K562 (cell line): ENCODE data around the gene SNPH. TPM values are rescaled to one million over a fixed set of nuclear protein-coding genes. Genes with fewer than 3 reads are reported as not detected.
A peak's percentile ranks its signal among the peaks of the same experiment; 100 is the strongest.

Source experiments
- EGR1 ChIP-seq: fragments of 450-650 bp; conservative IDR thresholded peaks from 2 replicates; pipeline ENCODE4 v1.6.1; 2017; ENCODE audit warnings: mild to moderate bottlenecking
- FOS ChIP-seq: IDR thresholded peaks from 3 replicates; pipeline ENCODE4 v1.6.1; 2011; ENCODE audit not compliant: insufficient read length; ENCODE audit errors: extremely low read depth
- HSF4 ChIP-seq: fragments of 250-450 bp; sonication (Bioruptor Pico); IDR thresholded peaks from 2 replicates; pipeline ENCODE4 v2.1.2; 2022; ENCODE audit warnings: mild to moderate bottlenecking, moderate library complexity, borderline replicate concordance
- JUNB ChIP-seq: fragments of 450-650 bp; formaldehyde crosslinking; conservative IDR thresholded peaks from 2 replicates; pipeline ENCODE4 v1.4.0; 2020; ENCODE audit warnings: mild to moderate bottlenecking
- KLF10 ChIP-seq: fragments of 250-450 bp; sonication (Bioruptor Pico); IDR thresholded peaks from 2 replicates; pipeline ENCODE4 v1.6.1; 2021; ENCODE audit warnings: matching md5 sums
- MCM7 ChIP-seq, 2 experiments: fragments of 450-650 bp; IDR thresholded peaks; 2 replicates each; pipeline ENCODE4 v1.6.1; 2016 to 2018
- MLLT1 ChIP-seq, 2 experiments: fragments of 450-650 bp; IDR thresholded peaks; 2 replicates each; pipeline ENCODE4 v1.6.1; 2016
- MTA1 ChIP-seq: fragments of 450-650 bp; IDR thresholded peaks from 2 replicates; pipeline ENCODE4 v1.6.1; 2017; ENCODE audit warnings: borderline replicate concordance
- MXI1 ChIP-seq: IDR thresholded peaks from 2 replicates; pipeline ENCODE4 v1.6.1; 2011; ENCODE audit warnings: low read depth, mild to moderate bottlenecking, improper control_type of control experiment, low read length
- NRF1 ChIP-seq, 2 experiments: fragments of 450-650 bp; IDR thresholded peaks in 1 of 2; conservative IDR thresholded peaks in 1 of 2; 2 replicates each; pipeline ENCODE4 v1.6.1; 2014; ENCODE audit warnings: mild to moderate bottlenecking in 2 of 2
- POLR2B ChIP-seq: fragments of 450-650 bp; IDR thresholded peaks from 2 replicates; pipeline ENCODE4 v1.6.1; 2018; ENCODE audit warnings: low read depth; ENCODE audit not compliant: partially characterized antibody
- RBM34 ChIP-seq: fragments of 200-400 bp; formaldehyde crosslinking; IDR thresholded peaks from 2 replicates; pipeline ENCODE4 v1.6.1; 2018; ENCODE audit warnings: low read length, borderline replicate concordance; ENCODE audit not compliant: insufficient read depth
- RFX1 ChIP-seq: fragments of 450-650 bp; IDR thresholded peaks from 2 replicates; pipeline ENCODE4 v1.6.1; 2016; ENCODE audit warnings: mild to moderate bottlenecking, moderate library complexity
- SETDB1 ChIP-seq: IDR thresholded peaks from one replicate; pipeline ENCODE4 v1.6.1; 2012; ENCODE audit warnings: low read length, control low read depth, inconsistent platforms
- SMAD2 ChIP-seq: fragments of 150-350 bp; IDR thresholded peaks from 2 replicates; pipeline ENCODE4 v1.6.1; 2014; ENCODE audit warnings: low read depth, mild to moderate bottlenecking, low read length
- TAF15 ChIP-seq: fragments of 200-400 bp; formaldehyde crosslinking; IDR thresholded peaks from 2 replicates; pipeline ENCODE4 v1.6.1; 2017; ENCODE audit warnings: mild to moderate bottlenecking, low read depth, low read length, moderate library complexity
- TCF3 ChIP-seq: sonication (generic); formaldehyde crosslinking; IDR thresholded peaks from 2 replicates; pipeline ENCODE4 v1.4.0; 2020; ENCODE audit warnings: mild to moderate bottlenecking, missing genetic modification reagents
- VEZF1 ChIP-seq: fragments of 200-800 bp; sonication (Bioruptor generic); IDR thresholded peaks from 2 replicates; pipeline ENCODE4 v1.6.1; 2017; ENCODE audit warnings: missing genetic modification characterization, missing compliant biosample characterization
- ZBTB7A ChIP-seq: IDR thresholded peaks from 2 replicates; pipeline ENCODE4 v1.6.1; 2011; ENCODE audit warnings: low read depth, mild to moderate bottlenecking, low read length, moderate library complexity, borderline replicate concordance; ENCODE audit not compliant: control insufficient read depth
- ZNF121 ChIP-seq: sonication (generic); formaldehyde crosslinking; conservative IDR thresholded peaks from 2 replicates; pipeline ENCODE4 v1.8.0; 2022; ENCODE audit warnings: missing genetic modification reagents
- ZNF143 ChIP-seq: sonication (generic); formaldehyde crosslinking; IDR thresholded peaks from 2 replicates; pipeline ENCODE4 v1.9.0; 2022; ENCODE audit warnings: mild to moderate bottlenecking, missing genetic modification reagents
- ZNF232 ChIP-seq: sonication (generic); formaldehyde crosslinking; IDR thresholded peaks from 2 replicates; pipeline ENCODE4 v1.8.0; 2022; ENCODE audit warnings: mild to moderate bottlenecking, missing genetic modification reagents
- polyA plus RNA-seq, 8 experiments: library from polyadenylated mRNA; depleted of rRNA in 4 of 8; stranded (reverse) in 5 of 8; unstranded in 3 of 8; fragments of >200 nt; fragmentation: Nextera tagmentation in 2 of 8; fragmentation: Illumina TruSeq in 1 of 8; extraction: Ambion mirVana in 2 of 8; extraction: Trizol in 1 of 8; gene quantifications; 2 replicates each; pipeline versions ENCODE4 v1.2.1 to v1.2.3, GENCODE V29; 2011 to 2014; ENCODE audit warnings: inconsistent platforms in 1 of 8, missing spikeins in 1 of 8
- total RNA-seq, 7 experiments: library from RNA; depleted of rRNA in 6 of 7; stranded (reverse); fragments of >200 nt in 6 of 7; fragmentation: Illumina TruSeq in 2 of 7; extraction: Trizol in 2 of 7; gene quantifications; 2 replicates each; pipeline versions ENCODE4 v1.2.1 to v1.2.3, GENCODE V29; 2011 to 2021; ENCODE audit warnings: low replicate concordance in 1 of 7
- TF ChIP-seq, protein P1 (sequence below), 2 experiments: IDR thresholded peaks; 2 replicates each; pipeline ENCODE4 v1.6.1; 2012; ENCODE audit warnings: improper control_type of control experiment in 2 of 2, low read depth in 2 of 2, low read length in 2 of 2, borderline replicate concordance in 1 of 2
- TF ChIP-seq, protein P2 (sequence below), 3 experiments: fragments of 200-800 bp in 1 of 3; sonication (Bioruptor generic) in 1 of 3; sonication (generic) in 1 of 3; formaldehyde crosslinking in 1 of 3; IDR thresholded peaks; 2 replicates each; pipeline versions ENCODE4 v1.6.1 to v1.8.0; 2016 to 2022; ENCODE audit warnings: mild to moderate bottlenecking in 2 of 3, missing compliant biosample characterization in 2 of 3, missing genetic modification characterization in 2 of 3, missing genetic modification reagents in 1 of 3

The SNPH gene
- total and polyA plus RNA-seq, 9 of the 15 experiments (the other 6 are each of a cell fraction or from before 2014, with no cell fraction given), result 0.03 to 4.2 (median 1.4) TPM

GRCh38 chr20:1255675-1256074 lies 10.4 kb upstream of the SNPH start (continued):
- no peak for TF ChIP-seq ZBTB7A
- TF ChIP-seq ZNF143 (CRISPR knock-in tag), result no peak
- no peak for TF ChIP-seq RBM34
- no peak for TF ChIP-seq SMAD2
- TF ChIP-seq, protein P1, sequence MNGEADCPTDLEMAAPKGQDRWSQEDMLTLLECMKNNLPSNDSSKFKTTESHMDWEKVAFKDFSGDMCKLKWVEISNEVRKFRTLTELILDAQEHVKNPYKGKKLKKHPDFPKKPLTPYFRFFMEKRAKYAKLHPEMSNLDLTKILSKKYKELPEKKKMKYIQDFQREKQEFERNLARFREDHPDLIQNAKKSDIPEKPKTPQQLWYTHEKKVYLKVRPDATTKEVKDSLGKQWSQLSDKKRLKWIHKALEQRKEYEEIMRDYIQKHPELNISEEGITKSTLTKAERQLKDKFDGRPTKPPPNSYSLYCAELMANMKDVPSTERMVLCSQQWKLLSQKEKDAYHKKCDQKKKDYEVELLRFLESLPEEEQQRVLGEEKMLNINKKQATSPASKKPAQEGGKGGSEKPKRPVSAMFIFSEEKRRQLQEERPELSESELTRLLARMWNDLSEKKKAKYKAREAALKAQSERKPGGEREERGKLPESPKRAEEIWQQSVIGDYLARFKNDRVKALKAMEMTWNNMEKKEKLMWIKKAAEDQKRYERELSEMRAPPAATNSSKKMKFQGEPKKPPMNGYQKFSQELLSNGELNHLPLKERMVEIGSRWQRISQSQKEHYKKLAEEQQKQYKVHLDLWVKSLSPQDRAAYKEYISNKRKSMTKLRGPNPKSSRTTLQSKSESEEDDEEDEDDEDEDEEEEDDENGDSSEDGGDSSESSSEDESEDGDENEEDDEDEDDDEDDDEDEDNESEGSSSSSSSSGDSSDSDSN (IDR thresholded peaks at IDR 0.05; ENCODE audit: borderline replicate concordance in 1 of 2, low read depth in 2 of 2, low read length in 2 of 2), result no peak
- no peak for TF ChIP-seq POLR2B
- no peak for TF ChIP-seq TAF15
- no peak for TF ChIP-seq MXI1
- TF ChIP-seq MCM7 (IDR thresholded peaks at IDR 0.05), result no peak
- TF ChIP-seq EGR1, result no peak
- TF ChIP-seq NRF1 (conservative IDR thresholded peaks at IDR 0.05 in 1 of 2, IDR thresholded peaks at IDR 0.05 in 1 of 2), result no peak
- no peak for TF ChIP-seq JUNB (CRISPR knock-in tag)
- peak; percentile 95 for TF ChIP-seq TCF3 (CRISPR knock-in tag)
- TF ChIP-seq SETDB1, result no peak
- no peak for TF ChIP-seq ZNF121 (CRISPR knock-in tag)
- no peak for TF ChIP-seq HSF4 (CRISPR knock-in tag)
- TF ChIP-seq KLF10 (CRISPR knock-in tag), result no peak
- TF ChIP-seq MTA1, result 0 out of 2 replicates have a peak, but pooled peaks have one; percentile 32
- TF ChIP-seq FOS, result no peak
- TF ChIP-seq, protein P2, sequence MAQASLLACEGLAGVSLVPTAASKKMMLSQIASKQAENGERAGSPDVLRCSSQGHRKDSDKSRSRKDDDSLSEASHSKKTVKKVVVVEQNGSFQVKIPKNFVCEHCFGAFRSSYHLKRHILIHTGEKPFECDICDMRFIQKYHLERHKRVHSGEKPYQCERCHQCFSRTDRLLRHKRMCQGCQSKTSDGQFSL (CRISPR knock-in tag; IDR thresholded peaks at IDR 0.05), result no peak
- TF ChIP-seq, protein P2 (tag; IDR thresholded peaks at IDR 0.05), result no peak
- TF ChIP-seq MLLT1 (IDR thresholded peaks at IDR 0.05), result no peak
- peak; percentile 76 for TF ChIP-seq RFX1
- no peak for TF ChIP-seq ZNF232
- TF ChIP-seq VEZF1 (CRISPR knock-in tag), result no peak
